HG03565 (cell line): ENCODE results near the gene CCDC136.

ENCODE experiments used
- ATAC-seq: cut with Tn5 transposase; IDR thresholded peaks from one replicate; pipeline ENCODE4 v1.9.1; 2021; ENCODE audit warnings: mild to moderate bottlenecking, moderate library complexity; ENCODE audit not compliant: unreplicated experiment

The CCDC136 gene

GRCh38 chr7:128841921-128842673 is 50.3 kb downstream of the CCDC136 start:
- ATAC-seq, result no peak

- no peak for ATAC-seq
These were observed 51.2 kb downstream of the CCDC136 start for GRCh38 chr7:128842674-128843641.

- no peak for ATAC-seq
These were observed 52.3 kb downstream of the CCDC136 start for GRCh38 chr7:128843938-128844621.

GRCh38 chr7:128844777-128845311 is 53.1 kb downstream of the CCDC136 start:
- ATAC-seq, result no peak

GRCh38 chr7:128845475-128845874 is 53.7 kb downstream of the CCDC136 start:
- ATAC-seq, result no peak

GRCh38 chr7:128845987-128846386 is 54.2 kb downstream of the CCDC136 start:
- no peak for ATAC-seq

GRCh38 chr7:128846781-128847444 is 55.1 kb downstream of the CCDC136 start:
- ATAC-seq, result no peak

GRCh38 chr7:128847721-128848211 is 56.0 kb downstream of the CCDC136 start:
- no peak for ATAC-seq

- no peak for ATAC-seq
These were observed 56.8 kb downstream of the CCDC136 start for GRCh38 chr7:128848289-128849155.

GRCh38 chr7:128849156-128849515 is 57.4 kb downstream of the CCDC136 start:
- ATAC-seq, result no peak

- no peak for ATAC-seq
These were observed 58.2 kb downstream of the CCDC136 start for GRCh38 chr7:128849804-128850490.

GRCh38 chr7:128852537-128853254 is 60.9 kb downstream of the CCDC136 start:
- no peak for ATAC-seq

GRCh38 chr7:128853799-128854198 is 62.0 kb downstream of the CCDC136 start:
- ATAC-seq, result no peak

GRCh38 chr7:128854396-128854795 is 62.6 kb downstream of the CCDC136 start:
- ATAC-seq, result no peak

- ATAC-seq, result no peak
These were observed 63.8 kb downstream of the CCDC136 start for GRCh38 chr7:128855559-128855958.

GRCh38 chr7:128856001-128856718 is 64.4 kb downstream of the CCDC136 start:
- ATAC-seq, result no peak

GRCh38 chr7:128858380-128859231 is 66.8 kb downstream of the CCDC136 start:
- no peak for ATAC-seq
